ENCODE results near the gene COX5B. TPM values are rescaled to one million over a fixed set of nuclear protein-coding genes. Genes with fewer than 3 reads are reported as not detected.
A peak's percentile ranks its signal among the peaks of the same experiment; 100 is the strongest.

The COX5B gene
- total RNA-seq, 4 donors from 2014 or later, result 464 to 811 (median 612) TPM

GRCh38 chr2:97661927-97662326 lies 16.1 kb downstream of the COX5B start:
- Histone ChIP-seq H3K36me3 (peaks cover 0 to 15% (median 3%) of the 10 kb centered on the region in 4 donors), H3K27me3 (no peaks in the 10 kb centered on the region), H3K4me3 (peak overlapping the region in 1 of 4 donors; percentile 71), H3K4me1 (peaks cover 11 to 33% (median 22%) of the 10 kb centered on the region in 4 donors), H3K27ac (peak overlapping the region in 3 of 4 donors; percentile 90 to 100 (median 95)), H3K9me3 (no peaks in the 10 kb centered on the region)
- 83% methylated on average over 6 of the region's 6 CpGs; no CpG with 5 or more reads in 1 of the 2 donors for WGBS, 2 donors (ENCODE audit: low coverage in 1 of 2)
- TF ChIP-seq POLR2A (IDR thresholded peaks at IDR 0.05), result no peak
- TF ChIP-seq, protein P1, sequence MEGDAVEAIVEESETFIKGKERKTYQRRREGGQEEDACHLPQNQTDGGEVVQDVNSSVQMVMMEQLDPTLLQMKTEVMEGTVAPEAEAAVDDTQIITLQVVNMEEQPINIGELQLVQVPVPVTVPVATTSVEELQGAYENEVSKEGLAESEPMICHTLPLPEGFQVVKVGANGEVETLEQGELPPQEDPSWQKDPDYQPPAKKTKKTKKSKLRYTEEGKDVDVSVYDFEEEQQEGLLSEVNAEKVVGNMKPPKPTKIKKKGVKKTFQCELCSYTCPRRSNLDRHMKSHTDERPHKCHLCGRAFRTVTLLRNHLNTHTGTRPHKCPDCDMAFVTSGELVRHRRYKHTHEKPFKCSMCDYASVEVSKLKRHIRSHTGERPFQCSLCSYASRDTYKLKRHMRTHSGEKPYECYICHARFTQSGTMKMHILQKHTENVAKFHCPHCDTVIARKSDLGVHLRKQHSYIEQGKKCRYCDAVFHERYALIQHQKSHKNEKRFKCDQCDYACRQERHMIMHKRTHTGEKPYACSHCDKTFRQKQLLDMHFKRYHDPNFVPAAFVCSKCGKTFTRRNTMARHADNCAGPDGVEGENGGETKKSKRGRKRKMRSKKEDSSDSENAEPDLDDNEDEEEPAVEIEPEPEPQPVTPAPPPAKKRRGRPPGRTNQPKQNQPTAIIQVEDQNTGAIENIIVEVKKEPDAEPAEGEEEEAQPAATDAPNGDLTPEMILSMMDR (IDR thresholded peaks at IDR 0.05), result no peak
- DNase-seq, result no peak
- in situ Hi-C loops (cut with MboI; ENCODE audit: low pct_ligation_motif_present in 1 of 4, low pct_unique_long_range_greater_than_20kb in 1 of 4, low sequenced_read_pairs in 3 of 4), result loop anchor here in 1 of 4 donors (25.0 kb wide), 1 partner anchor 1600 kb away; no protein-coding TSS in a partner anchor
- intact Hi-C loops (cut with DNase I; ENCODE audit: low total_unique reads), result no loop called here

- Histone ChIP-seq H3K4me3 (peak overlapping the region in 3 of 4 donors; percentile 71 to 81 (median 75)), H3K27ac (peak overlapping the region; percentile 90 to 100 (median 97)), H3K4me1 (peaks cover 11 to 33% (median 22%) of the 10 kb centered on the region in 4 donors), H3K9me3 (no peaks in the 10 kb centered on the region), H3K27me3 (no peaks in the 10 kb centered on the region), H3K36me3 (peaks cover 0 to 10% (median 1%) of the 10 kb centered on the region in 4 donors)
- intact Hi-C loops (cut with DNase I; ENCODE audit: low total_unique reads), result no loop called here
- WGBS, 2 donors (ENCODE audit: low coverage in 1 of 2), result 29% methylated on average over 12 of the region's 12 CpGs; no CpG with 5 or more reads in 1 of the 2 donors
- in situ Hi-C loops (cut with MboI; ENCODE audit: low pct_ligation_motif_present in 1 of 4, low pct_unique_long_range_greater_than_20kb in 1 of 4, low sequenced_read_pairs in 3 of 4), result loop anchor here in 1 of 4 donors (25.0 kb wide), 1 partner anchor 1600 kb away; no protein-coding TSS in a partner anchor
- no peak for DNase-seq
- no peak for TF ChIP-seq POLR2A (IDR thresholded peaks at IDR 0.05)
- TF ChIP-seq, protein P1 (IDR thresholded peaks at IDR 0.05), result no peak
- no peak for TF ChIP-seq EP300 (IDR thresholded peaks at IDR 0.05; ENCODE audit: low read depth)
- no peak for TF ChIP-seq POLR2AphosphoS5 (IDR thresholded peaks at IDR 0.05)
Measured at GRCh38 chr2:97662386-97662894, 16.6 kb downstream of the COX5B start.

DNA sequence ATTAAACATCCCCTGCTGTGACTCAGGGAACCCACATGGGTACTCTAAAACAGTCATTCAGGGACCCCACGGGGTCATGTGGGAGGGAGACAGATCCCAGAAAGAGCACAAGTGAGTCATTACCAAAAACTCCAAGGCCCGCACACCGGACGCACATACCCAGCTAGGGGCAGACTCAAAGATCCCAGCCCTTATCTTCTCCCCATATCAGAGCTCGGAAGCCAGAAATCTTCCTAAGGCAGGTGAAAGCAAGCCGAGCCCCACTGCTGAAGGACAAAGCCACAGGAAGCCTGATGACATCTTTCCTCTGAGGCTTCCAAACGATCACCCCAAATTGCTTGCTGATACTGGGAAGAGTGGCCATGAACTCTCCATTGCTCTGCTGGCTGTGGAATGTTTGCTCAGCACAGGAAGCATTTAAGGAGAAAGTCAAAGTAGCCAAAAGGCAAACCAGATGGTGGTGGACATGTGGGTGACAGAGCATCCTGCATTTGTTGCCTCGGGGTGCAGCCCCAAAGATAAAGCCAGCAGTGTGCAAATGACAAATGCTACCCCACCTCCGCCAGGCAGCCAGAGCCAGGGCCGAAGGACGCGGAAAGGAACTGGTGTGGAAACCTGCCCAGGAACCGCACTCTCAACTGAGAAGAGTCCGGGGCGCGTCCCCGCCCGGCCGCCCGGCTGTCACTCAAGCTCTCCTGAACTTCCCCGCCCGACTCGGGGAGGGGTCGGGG lies 17.2 kb downstream of the COX5B start:
- intact Hi-C loops (cut with DNase I; ENCODE audit: low total_unique reads), result no loop called here
- H3K4me3 ChIP-seq, result peak overlapping the region; percentile 71 to 82 (median 78)
- peaks cover 0 to 5% (median 0%) of the 10 kb centered on the region in 4 donors for H3K36me3 ChIP-seq
- H3K4me1 ChIP-seq, result peaks cover 11 to 33% (median 22%) of the 10 kb centered on the region in 4 donors
- 1% methylated on average over 23 of the region's 24 CpGs; no CpG with 5 or more reads in 1 of the 2 donors for WGBS, 2 donors (ENCODE audit: low coverage in 1 of 2)
- H3K27me3 ChIP-seq, result no peaks in the 10 kb centered on the region
- DNase-seq, result peak; percentile 81
- TF ChIP-seq POLR2AphosphoS5 (IDR thresholded peaks at IDR 0.05), result peak; percentile 33 to 61 (median 36)
- peak; percentile 51 for TF ChIP-seq POLR2A (IDR thresholded peaks at IDR 0.05)
- TF ChIP-seq, protein P1 (IDR thresholded peaks at IDR 0.05), result no peak
- peak overlapping the region; percentile 90 to 100 (median 97) for H3K27ac ChIP-seq
- in situ Hi-C loops (cut with MboI; ENCODE audit: low pct_ligation_motif_present in 1 of 4, low pct_unique_long_range_greater_than_20kb in 1 of 4, low sequenced_read_pairs in 3 of 4), result loop anchor here in 1 of 4 donors (25.0 kb wide), 1 partner anchor 1601 kb away; no protein-coding TSS in a partner anchor
- H3K9me3 ChIP-seq, result no peaks in the 10 kb centered on the region

- intact Hi-C loops (cut with DNase I; ENCODE audit: low total_unique reads) (no loop called here), in situ Hi-C loops (cut with MboI; ENCODE audit: low pct_ligation_motif_present in 1 of 4, low pct_unique_long_range_greater_than_20kb in 1 of 4, low sequenced_read_pairs in 3 of 4) (loop anchor here in 1 of 4 donors (25.0 kb wide), 1 partner anchor 1601 kb away; no protein-coding TSS in a partner anchor)
- no peak for DNase-seq
Measured at GRCh38 chr2:97663626-97663961, 17.7 kb downstream of the COX5B start.

More at GRCh38 chr2:97663626-97663961, 17.7 kb downstream of the COX5B start:
- WGBS, 2 donors (ENCODE audit: low coverage in 1 of 2), result 0% methylated on average over 18 of the region's 46 CpGs; no CpG with 5 or more reads in 1 of the 2 donors
- Histone ChIP-seq H3K36me3 (no peaks in the 10 kb centered on the region), H3K27me3 (no peaks in the 10 kb centered on the region), H3K4me3 (peak overlapping the region; percentile 71 to 82 (median 78)), H3K9me3 (no peaks in the 10 kb centered on the region), H3K27ac (peak overlapping the region; percentile 90 to 100 (median 97)), H3K4me1 (peaks cover 11 to 33% (median 22%) of the 10 kb centered on the region in 4 donors)
- TF ChIP-seq EP300 (IDR thresholded peaks at IDR 0.05; ENCODE audit: low read depth), result no peak
- no peak for TF ChIP-seq POLR2A (IDR thresholded peaks at IDR 0.05)
- TF ChIP-seq POLR2AphosphoS5 (IDR thresholded peaks at IDR 0.05), result no peak
- TF ChIP-seq, protein P1 (IDR thresholded peaks at IDR 0.05), result no peak
